ENCODE data around the gene CD2.
"Not testable (repeated sequence)": the region's sequence is repeated elsewhere in the genome, so short reads cannot be mapped to it uniquely, and the experiment has no call there.

The CD2 gene

DNA sequence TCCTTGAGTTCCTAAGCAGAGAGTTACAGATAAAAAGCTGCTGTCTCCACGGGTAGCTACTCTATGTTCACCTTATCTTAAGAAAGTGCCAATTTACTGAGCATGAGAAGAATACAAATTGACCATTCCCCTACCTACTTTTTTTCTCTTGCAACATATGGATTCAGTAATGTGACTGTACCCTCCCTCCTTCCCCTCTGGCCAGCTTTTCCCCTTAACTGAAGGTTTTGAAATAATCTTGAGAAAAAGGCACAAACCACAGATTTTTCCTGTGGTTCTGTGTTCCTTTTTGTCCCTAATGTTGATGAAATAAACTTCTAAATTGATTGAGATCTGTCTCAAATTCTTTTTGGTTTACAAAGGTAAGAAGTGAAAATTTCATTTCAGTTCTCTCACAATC, 2.6 kb upstream of the CD2 start:
- Histone ChIP-seq H3K9ac (ENCODE audit: low read length) (no peak overlapping the region), H3K4me1 (ENCODE audit: low read length) (peaks cover 8% of the 10 kb centered on the region), H4K20me1 (ENCODE audit: insufficient read depth, low read length) (no peaks in the 10 kb centered on the region), H3K27ac (ENCODE audit: low read length) (no peak overlapping the region), H3K79me2 (ENCODE audit: low read length) (no peaks in the 10 kb centered on the region), H3K4me2 (ENCODE audit: low read length) (no peak overlapping the region), H3K9me3 (ENCODE audit: insufficient read depth, low read length) (peaks cover 12% of the 10 kb centered on the region), H3K4me3 (ENCODE audit: low read length) (no peak overlapping the region), H3K36me3 (replicated peaks; ENCODE audit: low read depth, low read length) (peaks cover 4% of the 10 kb centered on the region), H2AFZ (ENCODE audit: low read depth, low read length) (no peak overlapping the region), H3K27me3 (ENCODE audit: low read depth, low read length) (no peaks in the 10 kb centered on the region)
- TF ChIP-seq, protein P1, sequence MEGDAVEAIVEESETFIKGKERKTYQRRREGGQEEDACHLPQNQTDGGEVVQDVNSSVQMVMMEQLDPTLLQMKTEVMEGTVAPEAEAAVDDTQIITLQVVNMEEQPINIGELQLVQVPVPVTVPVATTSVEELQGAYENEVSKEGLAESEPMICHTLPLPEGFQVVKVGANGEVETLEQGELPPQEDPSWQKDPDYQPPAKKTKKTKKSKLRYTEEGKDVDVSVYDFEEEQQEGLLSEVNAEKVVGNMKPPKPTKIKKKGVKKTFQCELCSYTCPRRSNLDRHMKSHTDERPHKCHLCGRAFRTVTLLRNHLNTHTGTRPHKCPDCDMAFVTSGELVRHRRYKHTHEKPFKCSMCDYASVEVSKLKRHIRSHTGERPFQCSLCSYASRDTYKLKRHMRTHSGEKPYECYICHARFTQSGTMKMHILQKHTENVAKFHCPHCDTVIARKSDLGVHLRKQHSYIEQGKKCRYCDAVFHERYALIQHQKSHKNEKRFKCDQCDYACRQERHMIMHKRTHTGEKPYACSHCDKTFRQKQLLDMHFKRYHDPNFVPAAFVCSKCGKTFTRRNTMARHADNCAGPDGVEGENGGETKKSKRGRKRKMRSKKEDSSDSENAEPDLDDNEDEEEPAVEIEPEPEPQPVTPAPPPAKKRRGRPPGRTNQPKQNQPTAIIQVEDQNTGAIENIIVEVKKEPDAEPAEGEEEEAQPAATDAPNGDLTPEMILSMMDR (IDR thresholded peaks at IDR 0.05; ENCODE audit: low read depth, low read length): no peak
- TF ChIP-seq EZH2phosphoT487 (IDR thresholded peaks at IDR 0.05; ENCODE audit: low read depth): no peak

DNA sequence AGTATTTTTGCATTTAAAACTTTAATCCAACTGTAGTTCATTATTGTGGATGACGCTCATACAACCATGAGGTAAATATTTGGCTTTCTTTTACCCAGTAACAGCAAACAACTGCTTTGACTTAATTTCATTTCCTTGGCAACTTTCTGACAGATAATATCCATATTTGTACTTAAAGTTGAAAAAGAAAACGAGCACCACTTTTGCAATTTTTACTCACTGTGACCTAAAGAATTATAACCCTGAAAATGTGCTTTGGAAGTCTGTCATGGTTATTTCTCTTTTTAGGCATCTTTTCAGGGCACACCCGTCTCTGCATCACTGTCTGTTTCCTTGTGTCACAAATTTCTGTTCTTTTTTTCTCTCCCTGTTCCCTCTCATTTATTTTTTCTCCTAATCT, 918 bp upstream of the CD2 start:
- H3K27me3 ChIP-seq (ENCODE audit: low read depth, low read length): no peaks in the 10 kb centered on the region
- TF ChIP-seq, protein P1 (IDR thresholded peaks at IDR 0.05; ENCODE audit: low read depth, low read length): no peak
- TF ChIP-seq EZH2phosphoT487 (IDR thresholded peaks at IDR 0.05; ENCODE audit: low read depth): no peak
- H3K36me3 ChIP-seq (replicated peaks; ENCODE audit: low read depth, low read length): peaks cover 4% of the 10 kb centered on the region
- H3K27ac ChIP-seq (ENCODE audit: low read length): no peak overlapping the region
- peaks cover 7% of the 10 kb centered on the region; the same call in 1 of the 2 replicates for H3K9me3 ChIP-seq (ENCODE audit: insufficient read depth, low read length)
- H2AFZ ChIP-seq (ENCODE audit: low read depth, low read length): no peak overlapping the region
- no peaks in the 10 kb centered on the region for H3K79me2 ChIP-seq (ENCODE audit: low read length)
- H3K4me3 ChIP-seq (ENCODE audit: low read length): no peak overlapping the region
- H4K20me1 ChIP-seq (ENCODE audit: insufficient read depth, low read length): no peaks in the 10 kb centered on the region
- H3K4me1 ChIP-seq (ENCODE audit: low read length): peaks cover 8% of the 10 kb centered on the region
- H3K9ac ChIP-seq (ENCODE audit: low read length): no peak overlapping the region
- H3K4me2 ChIP-seq (ENCODE audit: low read length): no peak overlapping the region

DNA sequence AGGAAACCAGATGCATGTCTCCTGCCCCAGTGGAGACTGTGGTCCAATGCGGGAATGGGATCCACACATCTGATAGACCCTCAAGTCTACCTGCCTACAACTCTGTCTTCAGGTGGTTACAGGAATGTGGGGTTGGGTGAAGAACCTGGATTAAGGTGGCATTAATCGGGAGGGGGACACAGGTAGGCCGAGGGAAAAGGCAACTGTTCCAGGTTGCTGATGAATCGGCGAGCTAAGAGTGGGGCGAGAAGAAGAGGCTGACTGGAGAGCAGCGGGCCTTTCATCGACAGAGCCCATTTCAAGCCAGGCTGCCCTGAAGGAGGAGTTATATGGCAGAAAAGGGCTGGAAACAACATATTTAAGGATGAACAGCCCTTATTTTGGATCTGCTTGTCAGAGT, 836 bp downstream of the CD2 start:
- H3K27me3 ChIP-seq (ENCODE audit: low read depth, low read length): no peaks in the 10 kb centered on the region
- no peaks in the 10 kb centered on the region for H4K20me1 ChIP-seq (ENCODE audit: insufficient read depth, low read length)
- H3K9ac ChIP-seq (ENCODE audit: low read length): no peak overlapping the region
- TF ChIP-seq, protein P1 (IDR thresholded peaks at IDR 0.05; ENCODE audit: low read depth, low read length): no peak
- no peak for TF ChIP-seq EZH2phosphoT487 (IDR thresholded peaks at IDR 0.05; ENCODE audit: low read depth)
- H3K36me3 ChIP-seq (replicated peaks; ENCODE audit: low read depth, low read length): no peaks in the 10 kb centered on the region
- H3K79me2 ChIP-seq (ENCODE audit: low read length): no peaks in the 10 kb centered on the region
- peaks cover 8% of the 10 kb centered on the region for H3K4me1 ChIP-seq (ENCODE audit: low read length)
- H3K4me2 ChIP-seq (ENCODE audit: low read length): no peak overlapping the region
- no peak overlapping the region for H2AFZ ChIP-seq (ENCODE audit: low read depth, low read length)
- no peak overlapping the region for H3K27ac ChIP-seq (ENCODE audit: low read length)
- H3K9me3 ChIP-seq (ENCODE audit: insufficient read depth, low read length): no peaks in the 10 kb centered on the region
- no peak overlapping the region for H3K4me3 ChIP-seq (ENCODE audit: low read length)

DNA sequence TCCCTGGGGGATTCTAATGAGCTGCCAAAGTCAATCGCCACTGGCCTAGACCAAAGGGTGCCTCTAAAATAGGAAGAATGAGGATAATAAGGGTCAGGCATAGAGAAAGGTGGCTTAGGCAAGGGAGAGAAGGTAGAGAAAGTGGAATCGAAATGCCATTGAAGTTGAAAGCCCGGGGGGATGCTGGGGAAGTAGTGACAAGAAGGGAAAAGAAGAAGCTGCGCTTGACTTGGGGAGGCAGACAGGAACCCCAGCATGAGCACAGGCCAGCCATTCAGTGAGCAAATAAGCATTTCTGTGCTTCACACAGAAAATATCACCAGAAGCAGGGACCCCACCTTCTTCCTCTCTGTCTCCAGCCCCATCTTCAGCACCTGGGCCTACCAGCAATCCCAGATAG, 1.5 kb downstream of the CD2 start:
- Histone ChIP-seq H4K20me1 (ENCODE audit: insufficient read depth, low read length) (no peaks in the 10 kb centered on the region), H3K36me3 (replicated peaks; ENCODE audit: low read depth, low read length) (no peaks in the 10 kb centered on the region), H3K4me3 (ENCODE audit: low read length) (no peak overlapping the region), H3K79me2 (ENCODE audit: low read length) (no peaks in the 10 kb centered on the region), H3K4me1 (ENCODE audit: low read length) (peaks cover 8% of the 10 kb centered on the region), H3K9me3 (ENCODE audit: insufficient read depth, low read length) (no peaks in the 10 kb centered on the region), H3K27ac (ENCODE audit: low read length) (no peak overlapping the region), H3K9ac (ENCODE audit: low read length) (no peak overlapping the region), H3K4me2 (ENCODE audit: low read length) (no peak overlapping the region), H3K27me3 (ENCODE audit: low read depth, low read length) (no peaks in the 10 kb centered on the region), H2AFZ (ENCODE audit: low read depth, low read length) (no peak overlapping the region)
- TF ChIP-seq EZH2phosphoT487 (IDR thresholded peaks at IDR 0.05; ENCODE audit: low read depth): no peak
- TF ChIP-seq, protein P1 (IDR thresholded peaks at IDR 0.05; ENCODE audit: low read depth, low read length): no peak

DNA sequence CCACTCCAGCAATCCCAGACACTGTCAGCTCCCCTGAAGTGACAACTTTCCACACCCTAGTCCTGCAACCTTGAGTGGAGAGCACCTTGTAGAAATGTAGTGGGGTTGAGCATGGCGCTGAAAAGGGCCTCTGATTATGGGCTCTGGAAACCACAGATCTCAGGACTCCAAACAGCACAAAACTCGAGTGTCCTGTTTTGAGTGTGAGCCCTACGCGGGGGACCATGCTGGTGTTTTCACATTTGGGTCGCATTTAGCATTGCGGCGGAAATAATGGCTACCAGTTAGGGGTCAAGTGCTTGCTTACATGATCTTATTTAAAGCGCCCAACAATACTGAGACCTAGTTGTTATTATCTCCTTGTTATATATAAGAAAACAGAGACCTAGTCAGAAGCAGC, 1.9 kb downstream of the CD2 start:
- not testable (repeated sequence) for H3K79me2 ChIP-seq (ENCODE audit: low read length); H3K4me1 ChIP-seq (ENCODE audit: low read length); H3K9me3 ChIP-seq (ENCODE audit: insufficient read depth, low read length); H3K4me2 ChIP-seq (ENCODE audit: low read length); H3K27me3 ChIP-seq (ENCODE audit: low read depth, low read length); H2AFZ ChIP-seq (ENCODE audit: low read depth, low read length); H3K27ac ChIP-seq (ENCODE audit: low read length); H3K9ac ChIP-seq (ENCODE audit: low read length); H3K4me3 ChIP-seq (ENCODE audit: low read length); H4K20me1 ChIP-seq (ENCODE audit: insufficient read depth, low read length); H3K36me3 ChIP-seq (replicated peaks; ENCODE audit: low read depth, low read length)

DNA sequence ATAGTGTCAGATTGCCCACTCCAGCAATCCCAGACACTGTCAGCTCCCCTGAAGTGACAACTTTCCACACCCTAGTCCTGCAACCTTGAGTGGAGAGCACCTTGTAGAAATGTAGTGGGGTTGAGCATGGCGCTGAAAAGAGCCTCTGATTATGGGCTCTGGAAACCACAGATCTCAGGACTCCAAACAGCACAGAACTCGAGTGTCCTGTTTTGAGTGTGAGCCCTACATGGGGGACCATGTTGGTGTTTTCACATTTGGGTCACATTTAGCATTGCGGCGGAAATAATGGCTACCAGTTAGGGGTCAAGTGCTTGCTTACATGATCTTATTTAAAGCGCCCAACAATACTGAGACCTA, 4.2 kb downstream of the CD2 start:
- H4K20me1 ChIP-seq (ENCODE audit: insufficient read depth, low read length); H3K4me3 ChIP-seq (ENCODE audit: low read length); H3K4me2 ChIP-seq (ENCODE audit: low read length); H3K36me3 ChIP-seq (replicated peaks; ENCODE audit: low read depth, low read length); H2AFZ ChIP-seq (ENCODE audit: low read depth, low read length); H3K9me3 ChIP-seq (ENCODE audit: insufficient read depth, low read length); H3K79me2 ChIP-seq (ENCODE audit: low read length); H3K9ac ChIP-seq (ENCODE audit: low read length); H3K27ac ChIP-seq (ENCODE audit: low read length); H3K4me1 ChIP-seq (ENCODE audit: low read length); H3K27me3 ChIP-seq (ENCODE audit: low read depth, low read length): not testable (repeated sequence)
